Left lung (tissue), 14 donors: Measurements from ENCODE around the gene OR10G8. TPM values are rescaled to one million over a fixed set of nuclear protein-coding genes. Genes with fewer than 3 reads are reported as not detected.
A peak's percentile ranks its signal among the peaks of the same experiment; 100 is the strongest.
"Not testable (repeated sequence)": the region's sequence is repeated elsewhere in the genome, so short reads cannot be mapped to it uniquely, and the experiment has no call there.

ENCODE experiments used
- ATAC-seq: fragments of 200-7000 bp; cut with Tn5 transposase; one replicate; pipeline ENCODE4 v1.9.1; 2020; ENCODE audit warnings: moderate library complexity
- DNase-seq, 4 donors: peaks; one replicate each; pipeline ENCODE4 v3.0.0-alpha.2; 2013 to 2020
- H3K27ac ChIP-seq, 2 donors: fragments of 200-600 bp; sonication (generic) in 1 of 2; one replicate each; pipeline versions ENCODE4 v1.5.0 to v1.8.0; 2020 to 2021
- H3K27me3 ChIP-seq, 2 donors: fragments of 200-600 bp; sonication (generic) in 1 of 2; one replicate each; pipeline versions ENCODE4 v1.5.0 to v1.8.0; 2020 to 2021
- H3K36me3 ChIP-seq, 2 donors: fragments of 200-600 bp; sonication (generic) in 1 of 2; one replicate each; pipeline versions ENCODE4 v1.5.0 to v1.8.0; 2020 to 2021
- H3K4me1 ChIP-seq, 2 donors: fragments of 200-600 bp; one replicate each; pipeline ENCODE4 v1.8.0; 2021
- H3K4me3 ChIP-seq, 2 donors: fragments of 200-600 bp; sonication (generic) in 1 of 2; one replicate each; pipeline versions ENCODE4 v1.5.0 to v1.8.0; 2020 to 2021; ENCODE audit warnings: mild to moderate bottlenecking in 1 of 2
- H3K9me3 ChIP-seq, 2 donors: fragments of 200-600 bp; sonication (generic) in 1 of 2; one replicate each; pipeline versions ENCODE4 v1.5.0 to v1.8.0; 2020 to 2021
- intact Hi-C, 2 donors: fragments of 100-400 bp; cut with DNase I; formaldehyde crosslinking; loops; one replicate each; pipeline versions ENCODE4 v1.11.2 to v1.14.2; 2022
- long read RNA-seq, 12 donors: library from polyadenylated mRNA in 2 of 12; unstranded in 2 of 12; transcript quantifications; one replicate each; pipeline ENCODE4 v2.0.0 and lab custom pipeline, GENCODE V29; 2019 to 2026
- polyA plus RNA-seq, 6 donors: library from polyadenylated mRNA; unstranded; fragments of 120-200 nt; gene quantifications; one replicate each; pipeline ENCODE4 v1.2.1, GENCODE V29; 2013; ENCODE audit not compliant: insufficient read length in 6 of 6
- total RNA-seq, 2 donors: library from RNA; stranded (reverse); fragmentation: NEBNext Ultra II Directional; extraction: Animal tissue kit (Norgen Biotek cat#: 25700); gene quantifications; one replicate each; pipeline ENCODE4 v1.2.1, GENCODE V29; 2021
- TF ChIP-seq, protein P1 (sequence below), 2 donors: fragments of 200-600 bp; sonication (generic) in 1 of 2; IDR thresholded peaks; one replicate each; pipeline versions ENCODE4 v1.5.0 to v1.8.0; 2021; ENCODE audit warnings: antibody characterized with exemption in 2 of 2
- donor health status: DM: no; HTN: yes; CAD: no.
- donor health status: DM: no; HTN: no; CAD: no.

Gene OR10G8
- total RNA-seq (not detected), polyA plus RNA-seq (not detected)
- long read RNA-seq, donor 1 = 0 reads
- long read RNA-seq, donor 2 = 0 reads
- long read RNA-seq, donor 3 = 0 reads
- long read RNA-seq, donor 4 = 0 reads
- long read RNA-seq, donor 5 = 0 reads
- long read RNA-seq, donor 6 = 0 reads
- long read RNA-seq, donor 7 = 0 reads
- long read RNA-seq, donor 8 = 0 reads
- long read RNA-seq, donor 9 = 0 reads
- long read RNA-seq, donor 10 = 0 reads
- long read RNA-seq, donor 11 = 0 reads
- long read RNA-seq, donor 12 = 0 reads

- Histone ChIP-seq H3K9me3 (no peaks in the 10 kb centered on the region), H3K36me3 (no peaks in the 10 kb centered on the region), H3K4me1 (no peaks in the 10 kb centered on the region), H3K4me3 (no peak within 1 kb of the TSS), H3K27ac (no peak within 1 kb of the TSS), H3K27me3 (no peaks in the 10 kb centered on the region)
- intact Hi-C loops = no loop called here
- ATAC-seq = no peak
- TF ChIP-seq, protein P1, sequence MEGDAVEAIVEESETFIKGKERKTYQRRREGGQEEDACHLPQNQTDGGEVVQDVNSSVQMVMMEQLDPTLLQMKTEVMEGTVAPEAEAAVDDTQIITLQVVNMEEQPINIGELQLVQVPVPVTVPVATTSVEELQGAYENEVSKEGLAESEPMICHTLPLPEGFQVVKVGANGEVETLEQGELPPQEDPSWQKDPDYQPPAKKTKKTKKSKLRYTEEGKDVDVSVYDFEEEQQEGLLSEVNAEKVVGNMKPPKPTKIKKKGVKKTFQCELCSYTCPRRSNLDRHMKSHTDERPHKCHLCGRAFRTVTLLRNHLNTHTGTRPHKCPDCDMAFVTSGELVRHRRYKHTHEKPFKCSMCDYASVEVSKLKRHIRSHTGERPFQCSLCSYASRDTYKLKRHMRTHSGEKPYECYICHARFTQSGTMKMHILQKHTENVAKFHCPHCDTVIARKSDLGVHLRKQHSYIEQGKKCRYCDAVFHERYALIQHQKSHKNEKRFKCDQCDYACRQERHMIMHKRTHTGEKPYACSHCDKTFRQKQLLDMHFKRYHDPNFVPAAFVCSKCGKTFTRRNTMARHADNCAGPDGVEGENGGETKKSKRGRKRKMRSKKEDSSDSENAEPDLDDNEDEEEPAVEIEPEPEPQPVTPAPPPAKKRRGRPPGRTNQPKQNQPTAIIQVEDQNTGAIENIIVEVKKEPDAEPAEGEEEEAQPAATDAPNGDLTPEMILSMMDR (IDR thresholded peaks at IDR 0.05) = no peak
- DNase-seq = no peak
These were observed at the start of gene OR10G8 for GRCh38 chr11:124026498-124026897. Gene OR10G8 (plus strand): TSS chr11:124026798. CDS start chr11:124029623, 2,825 bp downstream.

GRCh38 chr11:123977731-123978347, 48.8 kb upstream of the OR10G8 start, which contains the start of gene OR10S1:
Gene OR10S1 (minus strand): TSS chr11:123977781. CDS start chr11:123977664, 117 bp downstream.
- H3K4me1 ChIP-seq = no peaks in the 10 kb centered on the region
- H3K27me3 ChIP-seq = no peaks in the 10 kb centered on the region
- TF ChIP-seq, protein P1 (IDR thresholded peaks at IDR 0.05) = no peak
- no peak within 1 kb of the TSS for H3K4me3 ChIP-seq
- intact Hi-C loops = no loop called here
- H3K36me3 ChIP-seq = no peaks in the 10 kb centered on the region
- H3K27ac ChIP-seq = no peak within 1 kb of the TSS
- DNase-seq (no peak), ATAC-seq (no peak)
- H3K9me3 ChIP-seq = peaks cover 0 to 3% of the 10 kb centered on the region in 2 donors

- Histone ChIP-seq H3K4me1 (no peaks in the 10 kb centered on the region), H3K27me3 (no peaks in the 10 kb centered on the region), H3K36me3 (no peaks in the 10 kb centered on the region), H3K9me3 (peaks cover 0 to 5% of the 10 kb centered on the region in 2 donors), H3K4me3 (no peak overlapping the region), H3K27ac (no peak overlapping the region)
- TF ChIP-seq, protein P1 (IDR thresholded peaks at IDR 0.05) = no peak
- ATAC-seq = no peak
- intact Hi-C loops = no loop called here
- peak in 1 of 4 donors; percentile 35 for DNase-seq
These were observed 47.3 kb upstream of the OR10G8 start for GRCh38 chr11:123979311-123979710.

DNA sequence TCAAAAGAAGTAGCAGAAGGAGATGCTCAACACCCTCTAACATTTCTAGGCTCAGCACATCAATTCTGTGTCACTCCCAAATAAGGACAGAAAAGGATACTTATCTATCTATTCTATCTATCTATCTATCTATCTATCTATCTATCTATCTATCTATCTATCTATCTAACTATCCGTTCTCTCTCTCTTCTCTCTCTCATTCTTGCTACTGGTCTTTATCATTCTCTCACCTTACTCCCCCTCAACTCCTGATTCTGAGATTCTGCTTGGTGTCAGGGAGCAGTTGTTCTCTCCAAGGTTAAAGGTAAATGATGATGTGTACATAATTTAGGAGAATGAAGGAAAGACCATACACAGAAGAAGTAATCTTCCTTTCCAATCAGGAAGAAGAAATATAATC, 31.5 kb upstream of the OR10G8 start, which contains the start of gene OR10G6:
TSS of gene OR10G6 (minus strand) at position 43 of the 400 bp plus-strand sequence. CDS start at position 43, 0 bp downstream.
- intact Hi-C loops = no loop called here
- Histone ChIP-seq H3K36me3 (no peaks in the 10 kb centered on the region), H3K9me3 (no peaks in the 10 kb centered on the region), H3K4me3 (no peak within 1 kb of the TSS), H3K4me1 (no peaks in the 10 kb centered on the region), H3K27me3 (no peaks in the 10 kb centered on the region), H3K27ac (no peak within 1 kb of the TSS)
- TF ChIP-seq, protein P1 (IDR thresholded peaks at IDR 0.05) = no peak
- DNase-seq = no peak
- ATAC-seq = no peak

DNA sequence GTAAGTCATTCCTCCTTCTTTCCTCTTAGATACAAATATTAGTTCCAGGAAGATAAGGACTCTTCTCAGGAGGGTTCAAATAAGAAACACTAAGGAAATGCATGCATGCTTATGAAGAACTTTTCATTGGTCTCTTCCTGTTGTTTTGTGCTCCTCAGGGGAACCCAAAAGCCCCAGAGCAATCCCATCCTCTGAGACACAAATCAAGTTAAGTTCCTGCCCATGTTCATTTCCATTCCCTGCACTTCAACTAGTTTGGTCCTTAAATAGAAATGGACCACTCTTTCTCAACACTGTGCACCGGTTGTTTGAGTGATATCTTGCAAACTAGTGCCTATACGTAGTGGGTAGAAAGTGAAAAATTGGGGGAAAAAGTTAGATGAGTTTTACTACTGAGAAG, 13.9 kb upstream of the OR10G8 start, which contains the start of gene OR10G4:
TSS of gene OR10G4 (plus strand) at position 301 of the 400 bp plus-strand sequence. CDS start 2,578 bp downstream, outside the sequence.
- Histone ChIP-seq H3K9me3 (no peaks in the 10 kb centered on the region), H3K27ac (no peak within 1 kb of the TSS), H3K4me1 (no peaks in the 10 kb centered on the region), H3K4me3 (no peak within 1 kb of the TSS), H3K36me3 (no peaks in the 10 kb centered on the region), H3K27me3 (no peaks in the 10 kb centered on the region)
- TF ChIP-seq, protein P1 (IDR thresholded peaks at IDR 0.05) = no peak
- intact Hi-C loops = no loop called here
- no peak for ATAC-seq
- DNase-seq = no peak

DNA sequence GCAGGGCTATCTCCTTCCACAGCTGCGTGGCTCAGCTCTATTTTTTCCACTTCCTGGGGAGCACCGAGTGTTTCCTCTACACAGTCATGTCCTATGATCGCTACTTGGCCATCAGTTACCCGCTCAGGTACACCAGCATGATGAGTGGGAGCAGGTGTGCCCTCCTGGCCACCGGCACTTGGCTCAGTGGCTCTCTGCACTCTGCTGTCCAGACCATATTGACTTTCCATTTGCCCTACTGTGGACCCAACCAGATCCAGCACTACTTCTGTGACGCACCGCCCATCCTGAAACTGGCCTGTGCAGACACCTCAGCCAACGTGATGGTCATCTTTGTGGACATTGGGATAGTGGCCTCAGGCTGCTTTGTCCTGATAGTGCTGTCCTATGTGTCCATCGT, 10.8 kb upstream of the OR10G8 start:
- not testable (repeated sequence) for ATAC-seq

More for the DNA sequence above, 10.8 kb upstream of the OR10G8 start:
- DNase-seq, intact Hi-C loops, H3K4me1 ChIP-seq, H3K9me3 ChIP-seq, H3K4me3 ChIP-seq, H3K27me3 ChIP-seq, H3K36me3 ChIP-seq, H3K27ac ChIP-seq: not testable (repeated sequence)
